B cell (primary cell): Measurements from ENCODE around the gene PRRT4.

Experiments used
- CTCF ChIP-seq: fragments of 200-600 bp; IDR thresholded peaks from one replicate; pipeline ENCODE4 v1.8.0; 2022; ENCODE audit warnings: antibody characterized with exemption, mild to moderate bottlenecking
- EZH2 ChIP-seq: IDR thresholded peaks from 2 replicates; pipeline ENCODE4 v1.6.1; 2012; ENCODE audit warnings: borderline replicate concordance, low read depth, mild to moderate bottlenecking, moderate library complexity, low read length; ENCODE audit not compliant: insufficient read depth, poor library complexity, severe bottlenecking

- TF ChIP-seq CTCF (no peak), EZH2 (no peak)
These were observed 45.7 kb upstream of the PRRT4 start for GRCh38 chr7:128407233-128407589.
